Stimulated activated naive B cell treated with anti-CD40 and anti-IgM and Interleukin-4, amounts not matched to agents 10 μg/mL and 1 μg/mL and 100 μg/mL, for 72 hours (primary cell): ENCODE measurements around the gene NNT.
"Not testable (repeated sequence)": the region's sequence is repeated elsewhere in the genome, so short reads cannot be mapped to it uniquely, and the experiment has no call there.

Experiments used
- ATAC-seq, 2 donors: fragments of 150-1000 bp; cut with Tn5 transposase; replicated peaks; 2 replicates each; pipeline ENCODE4 v1.10.0; 2021; ENCODE audit warnings: moderate library complexity in 1 of 2
- DNase-seq: peaks from one replicate; pipeline ENCODE4 v3.0.0; 2021
- H3K27ac Mint-ChIP-seq: one replicate; pipeline ENCODE4 v1.8.0; 2022; ENCODE audit warnings: mild to moderate bottlenecking, mixed read lengths
- H3K27me3 Mint-ChIP-seq, 2 donors: one replicate each; pipeline ENCODE4 v1.8.0; 2022; ENCODE audit warnings: mixed read lengths in 2 of 2
- H3K36me3 Mint-ChIP-seq, 2 donors: one replicate each; pipeline ENCODE4 v1.8.0; 2022; ENCODE audit warnings: mixed read lengths in 2 of 2, mild to moderate bottlenecking in 1 of 2
- H3K4me1 Mint-ChIP-seq, 2 donors: one replicate each; pipeline ENCODE4 v1.8.0; 2022; ENCODE audit warnings: mixed read lengths in 2 of 2, mild to moderate bottlenecking in 1 of 2
- H3K4me3 Mint-ChIP-seq, 2 donors: one replicate each; pipeline ENCODE4 v1.8.0; 2022; ENCODE audit warnings: mild to moderate bottlenecking in 2 of 2, mixed read lengths in 2 of 2, moderate library complexity in 1 of 2
- H3K9me3 Mint-ChIP-seq, 2 donors: one replicate each; pipeline ENCODE4 v1.8.0; 2022; ENCODE audit warnings: mixed read lengths in 2 of 2, mild to moderate bottlenecking in 1 of 2

The NNT gene

GRCh38 chr5:43702815-43703214 lies 99.8 kb downstream of the NNT start:
- H3K4me1 Mint-ChIP-seq, result no peaks in the 10 kb centered on the region
- peaks cover 32 to 47% of the 10 kb centered on the region in 2 donors for H3K36me3 Mint-ChIP-seq
- peaks cover 0 to 2% of the 10 kb centered on the region in 2 donors for H3K9me3 Mint-ChIP-seq
- no peak overlapping the region for H3K27ac Mint-ChIP-seq
- no peak overlapping the region for H3K4me3 Mint-ChIP-seq
- no peaks in the 10 kb centered on the region for H3K27me3 Mint-ChIP-seq
- ATAC-seq (no peak), DNase-seq (no peak)

DNA sequence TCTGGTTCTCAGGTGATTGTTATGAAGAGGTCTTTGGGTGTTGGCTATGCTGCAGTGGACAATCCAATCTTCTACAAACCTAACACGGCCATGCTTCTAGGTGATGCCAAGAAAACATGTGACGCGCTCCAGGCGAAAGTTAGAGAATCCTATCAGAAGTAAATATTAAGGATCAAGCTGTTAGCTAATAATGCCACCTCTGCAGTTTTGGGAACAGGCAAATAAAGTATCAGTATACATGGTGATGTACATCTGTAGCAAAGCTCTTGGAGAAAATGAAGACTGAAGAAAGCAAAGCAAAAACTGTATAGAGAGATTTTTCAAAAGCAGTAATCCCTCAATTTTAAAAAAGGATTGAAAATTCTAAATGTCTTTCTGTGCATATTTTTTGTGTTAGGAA lies 101.3 kb downstream of the NNT start:
- no peak for DNase-seq
- no peaks in the 10 kb centered on the region for H3K4me1 Mint-ChIP-seq
- no peak overlapping the region for H3K4me3 Mint-ChIP-seq
- no peak overlapping the region for H3K27ac Mint-ChIP-seq
- no peaks in the 10 kb centered on the region for H3K27me3 Mint-ChIP-seq
- peaks cover 30 to 43% of the 10 kb centered on the region in 2 donors for H3K36me3 Mint-ChIP-seq
- no peak for ATAC-seq
- peaks cover 0 to 2% of the 10 kb centered on the region in 2 donors for H3K9me3 Mint-ChIP-seq

DNA sequence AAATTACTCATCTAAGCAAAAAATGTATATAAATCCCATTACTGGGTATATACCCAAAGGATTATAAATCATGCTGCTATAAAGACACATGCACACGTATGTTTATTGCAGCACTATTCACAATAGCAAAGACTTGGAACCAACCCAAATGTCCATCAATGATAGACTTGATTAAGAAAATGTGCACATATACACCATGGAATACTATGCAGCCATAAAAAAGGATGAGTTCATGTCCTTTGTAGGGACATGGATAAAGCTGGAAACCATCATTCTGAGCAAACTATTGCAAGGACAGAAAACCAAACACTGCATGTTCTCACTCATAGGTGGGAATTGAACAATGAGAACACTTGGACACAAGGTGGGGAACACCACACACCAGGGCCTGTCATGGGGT lies 103.6 kb downstream of the NNT start:
- H3K27me3 Mint-ChIP-seq, H3K4me3 Mint-ChIP-seq, DNase-seq, H3K4me1 Mint-ChIP-seq, ATAC-seq, H3K9me3 Mint-ChIP-seq, H3K27ac Mint-ChIP-seq: not testable (repeated sequence)
- H3K36me3 Mint-ChIP-seq, result peaks cover 22 to 31% of the 10 kb centered on the region in 2 donors

- H3K9me3 Mint-ChIP-seq, result no peaks in the 10 kb centered on the region
- DNase-seq, result no peak
- no peak overlapping the region for H3K27ac Mint-ChIP-seq
- H3K4me3 Mint-ChIP-seq, result no peak overlapping the region
- peaks cover 0 to 2% of the 10 kb centered on the region in 2 donors for H3K4me1 Mint-ChIP-seq
- H3K36me3 Mint-ChIP-seq, result peaks cover 0 to 5% of the 10 kb centered on the region in 2 donors
- no peak for ATAC-seq
- H3K27me3 Mint-ChIP-seq, result no peaks in the 10 kb centered on the region
Measured at GRCh38 chr5:43711496-43711895, 108.5 kb downstream of the NNT start.

DNA sequence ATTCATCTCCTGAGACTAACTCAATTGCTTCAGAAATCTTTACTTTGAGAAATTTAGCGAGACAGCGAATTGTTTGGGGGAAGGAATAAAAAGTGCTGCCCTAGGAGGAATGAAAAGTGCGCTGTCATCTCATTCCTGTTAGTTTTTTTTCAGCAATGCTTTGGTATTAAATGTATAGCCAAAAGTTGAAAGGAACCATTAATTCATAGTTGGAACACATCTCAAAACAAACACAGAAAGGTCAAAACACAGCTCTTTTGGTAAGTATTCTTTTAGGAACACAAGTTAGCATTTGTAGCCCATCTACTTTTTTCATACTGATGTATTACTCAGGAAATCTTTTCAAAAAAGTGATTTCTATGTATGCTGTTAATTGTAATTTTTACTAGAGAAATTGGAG lies 109.1 kb downstream of the NNT start:
- peaks cover 0 to 2% of the 10 kb centered on the region in 2 donors for H3K4me1 Mint-ChIP-seq
- peaks cover 0 to 4% of the 10 kb centered on the region in 2 donors for H3K36me3 Mint-ChIP-seq
- no peak overlapping the region for H3K4me3 Mint-ChIP-seq
- no peak overlapping the region for H3K27ac Mint-ChIP-seq
- ATAC-seq (no peak), DNase-seq (no peak)
- no peaks in the 10 kb centered on the region for H3K9me3 Mint-ChIP-seq
- no peaks in the 10 kb centered on the region for H3K27me3 Mint-ChIP-seq

DNA sequence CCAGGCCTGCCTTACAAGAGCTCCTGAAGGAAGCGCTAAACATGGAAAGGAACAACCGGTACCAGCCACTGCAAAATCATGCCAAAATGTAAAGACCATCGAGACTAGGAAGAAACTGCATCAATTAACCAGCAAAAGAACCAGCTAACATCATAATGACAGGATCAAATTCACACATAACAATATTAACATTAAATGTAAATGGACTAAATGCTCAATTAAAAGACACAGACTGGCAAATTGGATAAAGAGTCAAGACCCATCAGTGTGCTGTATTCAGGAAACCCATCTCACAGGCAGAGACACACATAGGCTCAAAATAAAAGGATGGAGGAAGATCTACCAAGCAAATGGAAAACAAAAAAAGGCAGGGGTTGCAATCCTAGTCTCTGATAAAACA lies 116.8 kb downstream of the NNT start:
- not testable (repeated sequence) for H3K27ac Mint-ChIP-seq, H3K27me3 Mint-ChIP-seq, H3K36me3 Mint-ChIP-seq, H3K4me3 Mint-ChIP-seq, H3K4me1 Mint-ChIP-seq, ATAC-seq, H3K9me3 Mint-ChIP-seq, DNase-seq

GRCh38 chr5:43728581-43728980 lies 125.6 kb downstream of the NNT start:
- H3K9me3 Mint-ChIP-seq, result peaks cover 0 to 3% of the 10 kb centered on the region in 2 donors
- H3K4me3 Mint-ChIP-seq, result no peak overlapping the region
- ATAC-seq (no peak), DNase-seq (no peak)
- H3K36me3 Mint-ChIP-seq, result no peaks in the 10 kb centered on the region
- peaks cover 5 to 7% of the 10 kb centered on the region in 2 donors for H3K27me3 Mint-ChIP-seq
- peaks cover 0 to 5% of the 10 kb centered on the region in 2 donors for H3K4me1 Mint-ChIP-seq
- H3K27ac Mint-ChIP-seq, result no peak overlapping the region

DNA sequence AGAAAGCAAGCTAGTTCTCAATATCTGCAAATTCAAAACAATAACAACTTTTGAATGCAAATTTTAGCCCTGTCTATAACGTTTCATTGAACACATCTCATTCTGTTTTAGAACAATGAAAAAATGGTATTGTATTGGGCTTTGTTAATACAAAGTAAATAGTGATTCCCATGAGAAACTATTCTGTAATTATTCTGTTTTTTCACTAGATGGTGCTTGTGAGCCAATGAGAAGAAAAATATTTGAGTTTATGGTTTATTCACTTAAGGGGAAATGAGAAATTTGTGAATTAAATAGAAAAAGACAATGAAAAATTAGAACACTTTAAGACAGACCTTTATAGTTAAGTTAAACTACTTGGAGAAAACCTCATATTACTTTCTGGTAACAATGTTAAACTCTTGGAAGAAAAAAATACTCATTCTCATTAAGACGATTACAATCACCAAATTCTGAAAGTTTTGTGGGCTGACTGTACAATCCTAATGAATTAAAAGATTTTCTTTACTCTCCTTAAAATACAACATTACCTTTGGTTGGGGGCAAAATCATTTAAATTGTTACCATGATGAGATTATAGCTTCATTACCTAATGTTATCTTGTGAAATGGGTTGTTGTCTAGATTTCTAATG lies 127.0 kb downstream of the NNT start:
- H3K9me3 Mint-ChIP-seq, result peaks cover 0 to 3% of the 10 kb centered on the region in 2 donors
- H3K4me1 Mint-ChIP-seq, result peaks cover 0 to 5% of the 10 kb centered on the region in 2 donors
- H3K4me3 Mint-ChIP-seq, result no peak overlapping the region
- no peak for ATAC-seq
- H3K36me3 Mint-ChIP-seq, result no peaks in the 10 kb centered on the region
- H3K27me3 Mint-ChIP-seq, result peaks cover 5 to 7% of the 10 kb centered on the region in 2 donors
- DNase-seq, result no peak
- no peak overlapping the region for H3K27ac Mint-ChIP-seq

DNA sequence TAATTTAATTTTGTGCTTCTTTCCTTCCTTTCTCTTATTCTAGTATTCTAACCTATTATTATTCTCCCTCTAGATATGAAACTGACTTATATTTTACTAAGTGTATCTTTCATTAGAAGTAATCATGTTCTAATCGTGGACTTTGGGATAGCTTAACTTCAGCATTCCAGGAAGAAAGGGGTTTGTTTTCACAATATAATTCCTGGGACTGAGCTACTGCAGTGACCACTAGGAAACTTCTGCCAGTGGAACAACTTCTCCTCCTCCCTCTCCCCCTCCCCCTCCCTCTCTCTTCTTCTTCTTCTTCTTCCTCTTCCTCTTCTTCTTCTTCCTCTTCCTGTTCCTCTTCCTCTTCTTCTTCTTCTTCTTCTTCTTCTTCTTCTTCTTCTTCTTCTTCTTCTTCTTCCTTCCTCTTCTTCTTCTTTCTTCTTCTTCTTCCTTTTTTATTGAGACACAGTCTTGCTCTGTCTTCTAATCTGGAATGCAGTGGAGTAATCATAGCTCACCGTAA lies 127.9 kb downstream of the NNT start:
- DNase-seq (no peak), ATAC-seq (no peak)
- Mint-ChIP-seq H3K36me3 (no peaks in the 10 kb centered on the region), H3K9me3 (peaks cover 0 to 3% of the 10 kb centered on the region in 2 donors), H3K27ac (no peak overlapping the region), H3K4me1 (peaks cover 0 to 5% of the 10 kb centered on the region in 2 donors), H3K27me3 (peaks cover 5 to 7% of the 10 kb centered on the region in 2 donors), H3K4me3 (no peak overlapping the region)

- H3K4me3 Mint-ChIP-seq, result no peak overlapping the region
- DNase-seq, result no peak
- H3K4me1 Mint-ChIP-seq, result peaks cover 0 to 5% of the 10 kb centered on the region in 2 donors
Measured at GRCh38 chr5:43731573-43731972, 128.6 kb downstream of the NNT start.

DNA sequence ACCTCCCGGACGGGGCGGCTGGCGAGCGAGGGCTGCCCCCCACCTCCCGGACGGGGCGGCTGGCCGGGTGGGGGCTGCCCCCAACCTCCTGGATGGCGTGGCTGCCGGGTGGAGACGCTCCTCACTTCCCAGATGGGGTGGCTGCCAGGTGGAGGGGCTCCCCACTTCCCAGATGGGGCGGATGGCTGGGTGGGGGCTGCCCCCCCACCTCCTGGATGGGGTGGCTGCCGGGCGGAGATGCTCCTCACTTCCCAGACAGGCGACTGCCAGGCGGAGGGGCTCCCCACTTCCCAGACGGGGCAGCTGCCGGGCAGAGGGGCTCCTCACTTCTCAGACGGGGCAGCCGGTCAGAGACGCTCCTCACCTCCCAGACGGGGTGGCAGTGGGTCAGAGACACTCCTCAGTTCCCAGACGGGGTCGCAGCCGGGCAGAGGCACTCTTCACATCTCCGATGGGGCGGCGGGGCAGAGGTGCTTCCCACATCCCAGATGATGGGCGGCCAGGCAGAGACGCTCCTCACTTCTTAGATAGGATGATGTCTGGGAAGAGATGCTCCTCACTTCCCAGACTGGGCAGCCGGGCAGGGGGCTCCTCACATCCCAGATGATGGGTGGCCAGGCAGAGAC lies 143.1 kb downstream of the NNT start:
- H3K36me3 Mint-ChIP-seq, H3K27ac Mint-ChIP-seq, H3K4me3 Mint-ChIP-seq, ATAC-seq, H3K27me3 Mint-ChIP-seq, H3K4me1 Mint-ChIP-seq, DNase-seq: not testable (repeated sequence)
- peaks cover 12 to 14% of the 10 kb centered on the region in 2 donors for H3K9me3 Mint-ChIP-seq

More at GRCh38 chr5:43731573-43731972, 128.6 kb downstream of the NNT start:
- Mint-ChIP-seq H3K27me3 (peaks cover 5 to 7% of the 10 kb centered on the region in 2 donors), H3K9me3 (peaks cover 0 to 3% of the 10 kb centered on the region in 2 donors), H3K36me3 (no peaks in the 10 kb centered on the region), H3K27ac (no peak overlapping the region)
- ATAC-seq, result no peak

- no peak for ATAC-seq
- no peak overlapping the region for H3K27ac Mint-ChIP-seq
Measured at GRCh38 chr5:43750809-43751208, 147.8 kb downstream of the NNT start.

GRCh38 chr5:43753069-43753468 lies 150.1 kb downstream of the NNT start:
- Mint-ChIP-seq H3K4me3 (no peak overlapping the region), H3K27me3 (peaks cover 0 to 7% of the 10 kb centered on the region in 2 donors), H3K27ac (no peak overlapping the region), H3K9me3 (peaks cover 11 to 25% of the 10 kb centered on the region in 2 donors), H3K4me1 (no peaks in the 10 kb centered on the region), H3K36me3 (no peaks in the 10 kb centered on the region)
- no peak for ATAC-seq
- no peak for DNase-seq

More at GRCh38 chr5:43750809-43751208, 147.8 kb downstream of the NNT start:
- Mint-ChIP-seq H3K4me1 (no peaks in the 10 kb centered on the region), H3K36me3 (peaks cover 0 to 6% of the 10 kb centered on the region in 2 donors), H3K4me3 (no peak overlapping the region), H3K27me3 (peaks cover 4 to 7% of the 10 kb centered on the region in 2 donors), H3K9me3 (peaks cover 18 to 27% of the 10 kb centered on the region in 2 donors)
- no peak for DNase-seq
